GM21447 (cell line): ENCODE results near the gene CLCF1.
"Not testable (repeated sequence)": the region's sequence is repeated elsewhere in the genome, so short reads cannot be mapped to it uniquely, and the experiment has no call there.

Source experiments
- ATAC-seq: cut with Tn5 transposase; IDR thresholded peaks from one replicate; pipeline ENCODE4 v1.9.1; 2021; ENCODE audit not compliant: unreplicated experiment

Gene CLCF1

GRCh38 chr11:67344264-67344663, 29.1 kb downstream of the CLCF1 start:
- ATAC-seq: no peak

DNA sequence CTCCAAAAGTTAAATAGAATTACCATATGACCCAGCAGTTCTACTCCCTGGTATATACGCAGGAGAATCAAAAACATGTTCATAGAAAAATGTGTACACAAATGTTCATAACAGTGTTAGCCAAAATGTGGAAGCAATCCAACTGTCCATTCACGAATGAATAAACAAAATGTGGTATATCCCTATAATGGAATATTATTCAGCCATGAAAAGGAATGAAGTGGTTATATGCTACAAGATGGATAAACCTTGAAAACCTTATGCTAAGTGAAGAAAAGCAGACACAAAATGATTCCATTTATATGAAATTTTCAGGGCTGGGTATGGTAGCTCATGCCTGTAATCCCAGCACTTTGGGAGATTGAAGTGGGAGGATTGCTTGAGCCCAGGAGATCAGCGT, 36.1 kb downstream of the CLCF1 start:
- no peak for ATAC-seq

GRCh38 chr11:67332081-67332691, 41.2 kb downstream of the CLCF1 start:
- no peak for ATAC-seq

DNA sequence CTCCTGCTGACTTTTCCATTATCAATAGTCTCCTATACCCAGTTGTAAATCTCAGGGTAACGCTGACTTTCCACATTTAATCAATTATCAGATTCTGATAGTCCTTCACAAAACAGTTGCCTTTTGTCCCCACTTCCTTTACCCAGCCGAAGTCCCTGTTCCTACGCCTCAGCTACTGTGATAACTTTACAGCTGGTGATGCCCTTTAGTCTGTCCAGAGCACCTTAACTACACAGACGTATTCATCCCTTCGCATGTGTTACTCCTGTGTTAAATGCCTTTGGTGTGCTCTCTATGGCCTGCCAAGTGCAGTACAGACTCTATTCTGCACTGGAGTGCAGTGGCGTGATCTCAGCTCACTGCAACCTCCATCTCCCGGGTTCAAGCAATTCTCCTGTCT, 49.9 kb downstream of the CLCF1 start:
- ATAC-seq: no peak

DNA sequence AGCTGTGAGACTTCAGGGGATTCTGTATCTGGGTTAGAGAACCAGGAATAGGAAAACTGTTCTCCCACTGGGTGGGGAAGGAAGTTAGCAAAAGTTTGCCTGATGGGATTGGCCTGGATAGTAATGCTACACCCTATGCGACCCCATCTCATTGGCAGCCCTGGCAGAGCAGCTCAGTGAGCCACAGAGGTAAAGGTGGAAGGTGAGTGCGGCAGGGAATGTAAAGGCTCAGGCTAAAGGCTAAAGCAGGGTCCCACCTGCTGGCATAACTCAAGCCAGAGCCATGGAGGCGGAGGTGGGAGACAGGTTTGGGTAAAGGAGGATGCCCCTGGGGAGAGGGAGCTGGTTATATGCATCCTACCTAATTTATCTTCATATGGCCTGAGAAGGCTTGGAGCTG, 51.3 kb downstream of the CLCF1 start:
- ATAC-seq: no peak

DNA sequence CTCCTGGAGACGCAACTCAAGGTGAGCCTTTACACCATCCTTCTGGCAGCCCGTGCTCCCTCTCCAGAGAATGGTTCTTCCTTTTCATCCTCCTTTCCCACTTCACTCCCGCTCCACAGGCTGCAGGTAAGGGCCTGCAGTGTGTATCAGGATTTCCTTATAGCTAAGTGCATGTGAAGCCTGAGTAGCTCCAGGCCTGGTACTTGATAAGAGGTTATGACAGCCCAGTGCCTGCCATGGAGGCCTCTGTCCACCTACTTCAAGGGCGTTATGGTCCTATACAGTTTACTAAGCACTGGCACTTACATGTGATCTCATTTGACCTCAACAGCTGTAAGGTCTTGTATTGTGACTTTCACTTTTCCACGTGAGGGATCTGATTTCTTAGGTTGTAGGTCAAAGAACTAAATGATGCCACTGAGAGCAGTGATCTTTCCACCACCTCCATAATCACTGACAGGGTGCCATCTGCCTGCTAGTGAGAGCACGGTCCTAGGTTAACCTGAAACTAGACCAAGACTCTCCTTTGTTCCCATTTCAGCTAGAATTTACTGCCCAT, 52.0 kb downstream of the CLCF1 start:
- no peak for ATAC-seq

GRCh38 chr11:67320691-67321090, 52.7 kb downstream of the CLCF1 start:
- no peak for ATAC-seq

GRCh38 chr11:67320011-67320410, 53.4 kb downstream of the CLCF1 start:
- ATAC-seq: no peak

- not testable (repeated sequence) for ATAC-seq
Measured at GRCh38 chr11:67318876-67319275, 54.5 kb downstream of the CLCF1 start.

- ATAC-seq: no peak
Measured at GRCh38 chr11:67317888-67318555, 55.4 kb downstream of the CLCF1 start.

GRCh38 chr11:67317205-67317887, 56.1 kb downstream of the CLCF1 start:
- ATAC-seq: peak; percentile 78

DNA sequence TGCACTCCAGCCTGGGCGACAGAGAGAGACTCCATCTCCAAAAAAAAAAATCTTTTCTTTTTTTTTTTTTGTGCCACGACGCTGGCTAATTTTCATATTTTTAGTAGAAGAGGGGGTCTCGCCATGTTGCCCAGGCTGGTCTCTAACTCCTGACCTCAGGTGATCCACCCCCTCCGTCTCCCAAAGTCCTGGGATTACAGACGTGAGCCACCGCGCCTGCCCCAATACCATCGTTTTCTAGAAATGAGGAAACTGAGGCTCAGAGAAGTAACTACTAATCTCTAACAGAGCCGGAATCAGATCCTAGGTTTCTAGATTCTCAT, 56.6 kb downstream of the CLCF1 start:
- no peak for ATAC-seq

DNA sequence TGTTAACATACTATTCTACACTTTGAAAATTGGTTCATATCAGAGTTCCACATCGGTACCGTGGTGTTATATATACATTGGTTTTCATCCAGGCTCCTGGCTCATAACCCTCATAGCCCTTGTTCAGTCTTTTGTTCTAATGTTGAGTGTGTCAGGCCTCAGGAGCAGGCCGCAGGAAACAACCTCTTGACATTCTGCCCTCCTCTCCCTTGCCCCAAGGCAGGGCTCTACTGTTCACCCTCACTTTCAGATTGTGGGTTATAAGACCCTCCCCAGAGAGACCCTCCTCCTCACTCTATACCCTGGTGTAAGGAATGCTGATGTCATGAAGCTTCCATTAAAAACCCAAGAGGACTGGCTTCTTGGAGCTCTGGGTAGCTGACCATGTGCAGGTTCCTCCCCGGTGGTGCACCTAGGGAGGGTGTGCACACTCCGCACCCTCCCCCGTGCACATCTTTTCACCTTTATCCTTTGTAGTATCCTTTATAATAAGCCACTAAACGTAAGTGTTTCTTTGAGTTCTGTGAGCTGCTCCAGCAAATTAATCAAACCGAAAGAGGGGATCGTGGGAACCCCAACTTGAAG, 58.0 kb downstream of the CLCF1 start:
- no peak for ATAC-seq

DNA sequence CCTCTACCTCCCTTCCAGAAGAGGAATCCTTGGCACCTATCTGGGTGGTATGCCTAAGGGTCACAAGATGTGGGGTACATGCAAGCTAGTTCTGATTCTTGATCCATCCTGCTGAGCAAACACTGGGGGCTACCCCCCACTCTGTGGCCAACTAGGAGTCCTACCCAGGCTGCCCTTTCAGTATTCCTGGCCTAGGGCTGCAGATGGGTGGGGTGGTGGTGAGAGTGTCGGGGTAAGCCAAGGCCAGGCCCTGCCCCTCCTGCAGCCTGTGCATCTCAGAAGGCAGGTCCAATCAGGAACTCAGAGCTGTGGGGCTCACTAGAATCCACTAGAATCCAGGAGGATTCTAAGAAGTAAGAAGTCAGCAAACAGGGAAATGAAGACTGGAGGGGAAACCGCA, 59.2 kb downstream of the CLCF1 start:
- no peak for ATAC-seq
